ENCODE measurements around the gene FN1. TPM values are rescaled to one million over a fixed set of nuclear protein-coding genes. Genes with fewer than 3 reads are reported as not detected.

Gene FN1
- total and polyA plus RNA-seq, 11 donors, result 100 to 1,418 (median 343) TPM

- Histone ChIP-seq H3K4me1 (no peaks in the 10 kb centered on the region), H3K4me3 (no peak overlapping the region), H3K36me3 (peaks cover 0 to 100% (median 83%) of the 10 kb centered on the region in 9 donors), H3K27ac (no peak overlapping the region), H3K9me3 (no peaks in the 10 kb centered on the region), H3K27me3 (no peaks in the 10 kb centered on the region)
- no peak for DNase-seq
- WGBS, 4 donors, result 92 to 97% (median 94%) methylated on average over 7 of the region's 7 CpGs
- intact Hi-C loops (cut with DNase I), result no loop called here
- no peak for ATAC-seq
- TF ChIP-seq CTCF (IDR thresholded peaks at IDR 0.05) (no peak), POLR2A (IDR thresholded peaks at IDR 0.05) (no peak)
These were observed 55.2 kb downstream of the FN1 start for GRCh38 chr2:215380699-215381098.

GRCh38 chr2:215379948-215380347, 55.9 kb downstream of the FN1 start:
- ATAC-seq (no peak), DNase-seq (no peak)
- intact Hi-C loops (cut with DNase I), result no loop called here
- 93 to 95% (median 95%) methylated on average over 6 of the region's 6 CpGs for WGBS, 4 donors
- H3K36me3 ChIP-seq, result peaks cover 0 to 100% (median 90%) of the 10 kb centered on the region in 9 donors
- H3K4me1 ChIP-seq, result no peaks in the 10 kb centered on the region
- TF ChIP-seq CTCF (IDR thresholded peaks at IDR 0.05) (no peak), POLR2A (IDR thresholded peaks at IDR 0.05) (no peak)
- no peaks in the 10 kb centered on the region for H3K9me3 ChIP-seq
- H3K27ac ChIP-seq, result no peak overlapping the region
- no peaks in the 10 kb centered on the region for H3K27me3 ChIP-seq
- H3K4me3 ChIP-seq, result no peak overlapping the region

GRCh38 chr2:215379039-215379438, 56.8 kb downstream of the FN1 start:
- WGBS, 4 donors, result 86 to 89% (median 88%) methylated on average over 7 of the region's 7 CpGs
- TF ChIP-seq CTCF (IDR thresholded peaks at IDR 0.05) (no peak), POLR2A (IDR thresholded peaks at IDR 0.05) (no peak)
- Histone ChIP-seq H3K36me3 (peaks cover 0 to 100% (median 91%) of the 10 kb centered on the region in 9 donors), H3K9me3 (no peaks in the 10 kb centered on the region), H3K4me1 (no peaks in the 10 kb centered on the region), H3K27ac (no peak overlapping the region), H3K27me3 (no peaks in the 10 kb centered on the region), H3K4me3 (no peak overlapping the region)
- ATAC-seq (peak in 1 of 4 donors; percentile 4), DNase-seq (no peak)
- intact Hi-C loops (cut with DNase I), result no loop called here

GRCh38 chr2:215378045-215378444, 57.8 kb downstream of the FN1 start:
- TF ChIP-seq POLR2A (IDR thresholded peaks at IDR 0.05) (no peak), CTCF (IDR thresholded peaks at IDR 0.05) (no peak)
- Histone ChIP-seq H3K4me3 (no peak overlapping the region), H3K27ac (no peak overlapping the region), H3K4me1 (no peaks in the 10 kb centered on the region), H3K27me3 (no peaks in the 10 kb centered on the region), H3K9me3 (no peaks in the 10 kb centered on the region), H3K36me3 (peaks cover 0 to 100% (median 92%) of the 10 kb centered on the region in 9 donors)
- intact Hi-C loops (cut with DNase I), result no loop called here
- 95 to 100% (median 96%) methylated on average over 3 of the region's 3 CpGs for WGBS, 4 donors
- ATAC-seq (no peak), DNase-seq (no peak)
